Activated CD8-positive, alpha-beta T cell treated with anti-CD3 and anti-CD28 coated beads for 36 hours (primary cell): ENCODE data around the gene SPAG16. TPM values are rescaled to one million over a fixed set of nuclear protein-coding genes. Genes with fewer than 3 reads are reported as not detected.

Experiments used
- ATAC-seq: fragments of 200-7000 bp; cut with Tn5 transposase; one replicate; pipeline ENCODE4 v1.10.0; 2021; ENCODE audit warnings: mild to moderate bottlenecking, moderate library complexity
- CTCF ChIA-PET: fragments of 350-600 bp; sonication (Branson Sonifier 250); formaldehyde crosslinking; loops from one replicate; lab custom pipeline; 2021; ENCODE audit warnings: antibody characterized with exemption; lab: Charles Lee
- POLR2A ChIA-PET: fragments of 350-600 bp; sonication (Branson Sonifier 250); formaldehyde crosslinking; loops from one replicate; lab custom pipeline; 2021; ENCODE audit warnings: antibody characterized with exemption; lab: Charles Lee
- DNase-seq: peaks from one replicate; pipeline ENCODE4 v3.0.0-alpha.2; 2020
- H3K27ac Mint-ChIP-seq: one replicate; pipeline ENCODE4 v1.8.0; 2021; ENCODE audit warnings: mild to moderate bottlenecking, mixed read lengths
- H3K27me3 Mint-ChIP-seq: one replicate; pipeline ENCODE4 v1.8.0; 2021; ENCODE audit warnings: mixed read lengths
- H3K36me3 Mint-ChIP-seq: one replicate; pipeline ENCODE4 v1.8.0; 2021; ENCODE audit warnings: low read depth, mixed read lengths
- H3K4me1 Mint-ChIP-seq: one replicate; pipeline ENCODE4 v1.8.0; 2021; ENCODE audit warnings: low read depth, mixed read lengths
- H3K4me3 Mint-ChIP-seq: one replicate; pipeline ENCODE4 v1.8.0; 2021; ENCODE audit warnings: mild to moderate bottlenecking, moderate library complexity, mixed read lengths
- H3K9me3 Mint-ChIP-seq: one replicate; pipeline ENCODE4 v1.8.0; 2021; ENCODE audit warnings: mixed read lengths
- CTCF ChIP-seq: fragments of 200-600 bp; IDR thresholded peaks from one replicate; pipeline ENCODE4 v1.8.0; 2022; ENCODE audit warnings: antibody characterized with exemption, mild to moderate bottlenecking
- intact Hi-C: fragments of 100-400 bp; cut with micrococcal nuclease; formaldehyde crosslinking; loops from one replicate; pipeline ENCODE4 v1.10.0; 2022
- total RNA-seq, 2 experiments: library from RNA; stranded (reverse); gene quantifications; one replicate each; pipeline ENCODE4 v1.2.3, GENCODE V29; 2021

Gene SPAG16
- total RNA-seq, 2 experiments from 2014 or later = 9.4 to 11.7 TPM

DNA sequence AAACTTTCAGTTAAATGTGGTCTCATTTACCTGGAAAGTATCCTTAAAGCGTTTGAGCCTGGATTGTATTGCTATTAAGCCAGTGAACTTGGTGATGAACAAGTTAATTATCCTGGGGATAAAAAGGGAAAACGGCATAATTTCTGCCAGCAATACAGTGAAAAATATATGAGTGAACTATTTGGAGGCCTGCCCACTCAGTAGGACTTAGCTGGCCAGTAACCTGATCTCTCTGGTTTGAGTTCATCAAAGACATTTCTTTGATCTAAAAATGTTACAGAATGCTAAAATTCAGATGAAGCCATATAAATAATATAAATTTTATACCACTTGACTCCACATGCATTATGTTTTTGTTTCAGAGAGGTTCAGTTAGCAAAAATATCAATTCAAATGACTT, 885.5 kb downstream of the SPAG16 start:
- ChIA-PET CTCF (no interaction called here), POLR2A (no interaction called here)
- H3K4me1 Mint-ChIP-seq = no peaks in the 10 kb centered on the region
- TF ChIP-seq CTCF = no peak
- ATAC-seq = no peak
- H3K36me3 Mint-ChIP-seq = no peaks in the 10 kb centered on the region
- H3K9me3 Mint-ChIP-seq = no peaks in the 10 kb centered on the region
- no peaks in the 10 kb centered on the region for H3K27me3 Mint-ChIP-seq
- H3K4me3 Mint-ChIP-seq = no peak overlapping the region
- no peak overlapping the region for H3K27ac Mint-ChIP-seq
- intact Hi-C loops = no loop called here
- DNase-seq = no peak

DNA sequence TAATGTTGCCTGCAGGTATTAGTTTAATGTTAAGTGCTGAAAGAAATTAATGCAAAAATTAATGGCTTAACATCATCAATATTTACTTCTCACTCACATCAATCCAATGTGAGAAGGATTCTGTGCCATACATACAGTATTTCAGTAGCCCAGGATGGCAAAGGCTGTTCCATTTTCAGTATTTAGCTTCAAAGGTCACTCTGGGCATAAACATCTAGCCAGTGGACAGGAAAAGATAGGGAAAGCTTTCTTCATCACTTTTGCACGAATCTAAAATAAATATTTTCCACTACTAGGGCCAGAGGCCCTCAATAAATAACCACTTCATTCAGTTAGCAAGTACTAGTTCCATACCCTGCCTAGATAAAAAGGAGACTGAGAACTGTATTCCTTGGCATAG, 890.3 kb downstream of the SPAG16 start:
- no peaks in the 10 kb centered on the region for H3K36me3 Mint-ChIP-seq
- no peaks in the 10 kb centered on the region for H3K4me1 Mint-ChIP-seq
- no peak for ATAC-seq
- H3K27ac Mint-ChIP-seq = no peak overlapping the region
- no peak for TF ChIP-seq CTCF
- no peaks in the 10 kb centered on the region for H3K27me3 Mint-ChIP-seq
- intact Hi-C loops = no loop called here
- POLR2A ChIA-PET = no interaction called here
- no peaks in the 10 kb centered on the region for H3K9me3 Mint-ChIP-seq
- no peak for DNase-seq
- no peak overlapping the region for H3K4me3 Mint-ChIP-seq
- CTCF ChIA-PET = no interaction called here

DNA sequence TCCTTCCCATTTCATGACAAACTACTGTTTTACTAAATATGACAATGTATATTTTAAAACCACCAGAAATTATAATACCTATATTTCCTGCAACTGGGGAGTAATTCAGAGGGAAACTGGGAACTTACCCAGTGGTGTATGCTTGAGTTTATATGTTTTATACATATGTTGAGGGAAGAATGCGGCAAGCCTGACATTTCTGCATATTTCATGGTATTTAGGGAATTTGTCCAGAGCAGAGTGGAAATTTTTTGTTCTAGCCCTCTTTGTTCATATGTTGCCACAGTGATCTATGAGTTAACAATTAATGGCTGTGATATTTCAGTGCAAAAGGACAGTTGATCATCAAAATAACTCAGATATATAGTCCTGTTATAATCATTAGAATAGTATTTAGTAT, 895.8 kb downstream of the SPAG16 start:
- Mint-ChIP-seq H3K27ac (no peak overlapping the region), H3K27me3 (no peaks in the 10 kb centered on the region), H3K9me3 (no peaks in the 10 kb centered on the region), H3K4me3 (no peak overlapping the region), H3K4me1 (no peaks in the 10 kb centered on the region), H3K36me3 (no peaks in the 10 kb centered on the region)
- no peak for TF ChIP-seq CTCF
- ATAC-seq = no peak
- intact Hi-C loops = no loop called here
- no peak for DNase-seq
- ChIA-PET POLR2A (no interaction called here), CTCF (no interaction called here)

GRCh38 chr2:214180686-214181085, 896.4 kb downstream of the SPAG16 start:
- POLR2A ChIA-PET = no interaction called here
- Mint-ChIP-seq H3K27ac (no peak overlapping the region), H3K4me1 (no peaks in the 10 kb centered on the region), H3K4me3 (no peak overlapping the region), H3K36me3 (no peaks in the 10 kb centered on the region), H3K27me3 (no peaks in the 10 kb centered on the region), H3K9me3 (no peaks in the 10 kb centered on the region)
- ATAC-seq = no peak
- TF ChIP-seq CTCF = no peak
- CTCF ChIA-PET = no interaction called here
- intact Hi-C loops = no loop called here
- no peak for DNase-seq

GRCh38 chr2:214184461-214184860, 900.2 kb downstream of the SPAG16 start:
- Mint-ChIP-seq H3K4me1 (no peaks in the 10 kb centered on the region), H3K27ac (no peak overlapping the region), H3K36me3 (no peaks in the 10 kb centered on the region), H3K9me3 (no peaks in the 10 kb centered on the region), H3K4me3 (no peak overlapping the region), H3K27me3 (no peaks in the 10 kb centered on the region)
- intact Hi-C loops = no loop called here
- no peak for TF ChIP-seq CTCF
- CTCF ChIA-PET = no interaction called here
- no peak for DNase-seq
- POLR2A ChIA-PET = no interaction called here
- ATAC-seq = no peak
